K562 (cell line): ENCODE results near the gene RUNDC1. TPM values are rescaled to one million over a fixed set of nuclear protein-coding genes. Genes with fewer than 3 reads are reported as not detected.
A peak's percentile ranks its signal among the peaks of the same experiment; 100 is the strongest.

Experiments used
- ATAC-seq: fragments of 200-7000 bp; cut with Tn5 transposase; 3 replicates; pipeline ENCODE4 v1.9.1; 2020; ENCODE audit warnings: moderate library complexity
- BruUV-seq: library from RNA; stranded (reverse); fragments of 400-500 nt; replicated peaks from 2 replicates; lab custom pipeline; 2021; lab: Mats Ljungman, UMichigan
- CTCF ChIA-PET: fragments of 300-600 bp; formaldehyde crosslinking; extraction: SDS; loops from one replicate; lab custom pipeline; 2021; ENCODE audit warnings: low intra/inter-chr PET ratio; lab: Yijun Ruan, JAX
- POLR2A ChIA-PET: fragments of 300-600, 350-650 bp; sonication (Branson Sonifier 250); formaldehyde crosslinking; extraction: SDS; loops from one replicate; lab custom pipeline; 2021; ENCODE audit warnings: antibody characterized with exemption, inconsistent platforms; lab: Yijun Ruan, JAX
- DNase-seq, 4 experiments: peaks; one replicate each; pipeline versions ENCODE4 v3.0.0 to v3.0.0-alpha.2; 2011 to 2018; ENCODE audit warnings: low spot score in 3 of 4, mixed read lengths in 3 of 4; ENCODE audit errors: extremely low read depth in 1 of 4
- FAIRE-seq: peaks from 2 replicates; lab custom pipeline; 2011; peaks lifted over from hg19 to GRCh38; lab: Jason Lieb, UNC
- H2AFZ ChIP-seq: 2 replicates; pipeline ENCODE4 v1.6.0; 2011; ENCODE audit warnings: low read depth, low read length, control low read depth, inconsistent platforms
- H3K27ac ChIP-seq: fragments of 200-600 bp; 3 replicates; pipeline ENCODE4 v1.8.0; 2011; ENCODE audit warnings: low read depth, mild to moderate bottlenecking, control low read depth, inconsistent platforms, low read length, moderate library complexity, mixed read lengths; ENCODE audit errors: extremely low read depth
- H3K27me3 ChIP-seq, 2 experiments: fragments of 300-600 bp in 1 of 2; 2 replicates in 1 of 2; 3 replicates in 1 of 2; pipeline versions ENCODE4 v1.6.0 to v1.8.0; 2011; ENCODE audit warnings: inconsistent platforms in 2 of 2, low read length in 2 of 2, mild to moderate bottlenecking in 1 of 2, mixed read lengths in 1 of 2, moderate library complexity in 1 of 2; ENCODE audit not compliant: control insufficient read depth in 2 of 2, insufficient read depth in 2 of 2
- H3K36me3 ChIP-seq: fragments of 300-600 bp; 3 replicates; pipeline ENCODE4 v1.8.0; 2011; ENCODE audit warnings: mild to moderate bottlenecking, low read length, inconsistent platforms; ENCODE audit not compliant: control insufficient read depth, insufficient read depth
- H3K4me1 ChIP-seq, 2 experiments: fragments of 200-600 bp in 1 of 2; replicated peaks in 1 of 2; 2 replicates in 1 of 2; 3 replicates in 1 of 2; pipeline versions ENCODE4 v1.5.1 to v1.8.0; 2011; ENCODE audit warnings: inconsistent platforms in 2 of 2, low read length in 2 of 2, mild to moderate bottlenecking in 1 of 2, mixed read lengths in 1 of 2, moderate library complexity in 1 of 2; ENCODE audit not compliant: control insufficient read depth in 2 of 2, insufficient read depth in 2 of 2
- H3K4me2 ChIP-seq: 2 replicates; pipeline ENCODE4 v1.6.1; 2011; ENCODE audit warnings: low read length, control low read depth, inconsistent platforms, mixed read lengths; ENCODE audit not compliant: insufficient read depth
- H3K4me3 ChIP-seq: fragments of 200-600 bp; sonication (generic), shearing (Covaris generic); 2 replicates; pipeline ENCODE4 v1.5.1; 2016; ENCODE audit warnings: control low read depth, inconsistent platforms
- H3K79me2 ChIP-seq: fragments of 200-600 bp; 3 replicates; pipeline ENCODE4 v1.8.0; 2011; ENCODE audit warnings: low read length, inconsistent platforms; ENCODE audit not compliant: control insufficient read depth, insufficient read depth
- H3K9ac ChIP-seq, 2 experiments: 2 replicates each; pipeline versions ENCODE4 v1.6.0 to v1.6.1; 2011; ENCODE audit warnings: low read depth in 2 of 2, low read length in 2 of 2, control low read depth in 1 of 2, inconsistent platforms in 1 of 2, mild to moderate bottlenecking in 1 of 2, mixed read lengths in 1 of 2; ENCODE audit not compliant: insufficient read depth in 1 of 2
- H3K9me1 ChIP-seq: one replicate; pipeline ENCODE4 v1.6.0; 2011; ENCODE audit warnings: inconsistent platforms, mild to moderate bottlenecking, low read length, moderate library complexity; ENCODE audit not compliant: control insufficient read depth, insufficient read depth
- H3K9me3 ChIP-seq: replicated peaks from 2 replicates; pipeline ENCODE4 v1.5.1; 2011; ENCODE audit warnings: low read depth, low read length, inconsistent platforms; ENCODE audit not compliant: control insufficient read depth, insufficient read depth
- H4K20me1 ChIP-seq: replicated peaks from 2 replicates; pipeline ENCODE4 v1.6.1; 2011; ENCODE audit warnings: low read length, inconsistent platforms, mixed read lengths; ENCODE audit not compliant: control insufficient read depth, insufficient read depth
- BDP1 ChIP-seq: IDR thresholded peaks from 3 replicates; pipeline ENCODE4 v1.6.1; 2011; ENCODE audit not compliant: insufficient read length, insufficient read depth
- ETV1 ChIP-seq: fragments of 450-650 bp; conservative IDR thresholded peaks from 2 replicates; pipeline ENCODE4 v1.6.1; 2016; ENCODE audit warnings: missing genetic modification characterization, control low read depth, low read depth, missing compliant biosample characterization
- GTF2F1 ChIP-seq: IDR thresholded peaks from 2 replicates; pipeline ENCODE4 v1.6.1; 2011; ENCODE audit warnings: low read depth, low read length, improper control_type of control experiment
- ZFX ChIP-seq: sonication (generic); formaldehyde crosslinking; IDR thresholded peaks from 2 replicates; pipeline ENCODE4 v1.8.0; 2022; ENCODE audit warnings: mild to moderate bottlenecking, missing genetic modification reagents, moderate library complexity
- ZNF133 ChIP-seq: fragments of 250-450 bp; sonication (Bioruptor Pico); IDR thresholded peaks from 2 replicates; pipeline ENCODE4 v1.4.0; 2020; ENCODE audit warnings: mild to moderate bottlenecking
- ZNF175 ChIP-seq: fragments of 200-800 bp; sonication (Bioruptor generic); IDR thresholded peaks from 2 replicates; pipeline ENCODE4 v1.6.1; 2016; ENCODE audit warnings: low read depth, mild to moderate bottlenecking, missing genetic modification characterization, missing compliant biosample characterization
- ZNF324 ChIP-seq: fragments of 250-450 bp; sonication (Bioruptor Pico); IDR thresholded peaks from 2 replicates; pipeline ENCODE4 v1.4.0; 2020; ENCODE audit warnings: mild to moderate bottlenecking
- ZNF644 ChIP-seq: fragments of 200-800 bp; sonication (Bioruptor generic); IDR thresholded peaks from 2 replicates; pipeline ENCODE4 v1.6.1; 2016; ENCODE audit warnings: low read depth, missing genetic modification characterization, missing compliant biosample characterization
- WGBS: fragments of 100-300 bp; shearing (Covaris generic); methylation state at CpG from one replicate; pipeline ENCODE4 v1.1.6; 2016; ENCODE audit warnings: low coverage, mixed read lengths; ENCODE audit not compliant: insufficient coverage; ENCODE audit errors: missing lambda C conversion rate; 5-methylcytosine and 5-hydroxymethylcytosine counted together
- in situ Hi-C: fragments of 300-500 bp; cut with MboI; formaldehyde crosslinking; loops from 4 replicates; pipeline ENCODE4 v1.15.0; 2018; ENCODE audit warnings: inconsistent platforms, mixed read lengths
- intact Hi-C: fragments of 100-400 bp; cut with micrococcal nuclease; formaldehyde crosslinking; loops from 2 replicates; pipeline ENCODE4 v1.14.2; 2022
- polyA plus RNA-seq, 8 experiments: library from polyadenylated mRNA; depleted of rRNA in 4 of 8; stranded (reverse) in 5 of 8; unstranded in 3 of 8; fragments of >200 nt; fragmentation: Nextera tagmentation in 2 of 8; fragmentation: Illumina TruSeq in 1 of 8; extraction: Ambion mirVana in 2 of 8; extraction: Trizol in 1 of 8; gene quantifications; 2 replicates each; pipeline versions ENCODE4 v1.2.1 to v1.2.3, GENCODE V29; 2011 to 2014; ENCODE audit warnings: inconsistent platforms in 1 of 8, missing spikeins in 1 of 8
- total RNA-seq, 7 experiments: library from RNA; depleted of rRNA in 6 of 7; stranded (reverse); fragments of >200 nt in 6 of 7; fragmentation: Illumina TruSeq in 2 of 7; extraction: Trizol in 2 of 7; gene quantifications; 2 replicates each; pipeline versions ENCODE4 v1.2.1 to v1.2.3, GENCODE V29; 2011 to 2021; ENCODE audit warnings: low replicate concordance in 1 of 7
- TF ChIP-seq, protein P1 (sequence below), 2 experiments: fragments of 450-650 bp in 1 of 2; sonication (generic) in 1 of 2; formaldehyde crosslinking in 1 of 2; IDR thresholded peaks in 1 of 2; conservative IDR thresholded peaks in 1 of 2; 2 replicates each; pipeline versions ENCODE4 v1.6.1 to v1.8.1; 2016 to 2023; ENCODE audit warnings: mild to moderate bottlenecking in 2 of 2, moderate library complexity in 2 of 2, inconsistent platforms in 1 of 2, missing genetic modification reagents in 1 of 2
- TF ChIP-seq, protein P2 (sequence below), 2 experiments: fragments of 450-650 bp in 1 of 2; sonication (generic) in 1 of 2; formaldehyde crosslinking in 1 of 2; IDR thresholded peaks; 2 replicates each; pipeline versions ENCODE4 v1.7.1 to v1.9.0; 2016 to 2022; ENCODE audit warnings: inconsistent platforms in 1 of 2, mild to moderate bottlenecking in 1 of 2, missing genetic modification reagents in 1 of 2

Gene RUNDC1
- total and polyA plus RNA-seq, 9 of the 15 experiments (the other 6 are each of a cell fraction or from before 2014, with no cell fraction given): 3.4 to 12.6 (median 9.4) TPM

DNA sequence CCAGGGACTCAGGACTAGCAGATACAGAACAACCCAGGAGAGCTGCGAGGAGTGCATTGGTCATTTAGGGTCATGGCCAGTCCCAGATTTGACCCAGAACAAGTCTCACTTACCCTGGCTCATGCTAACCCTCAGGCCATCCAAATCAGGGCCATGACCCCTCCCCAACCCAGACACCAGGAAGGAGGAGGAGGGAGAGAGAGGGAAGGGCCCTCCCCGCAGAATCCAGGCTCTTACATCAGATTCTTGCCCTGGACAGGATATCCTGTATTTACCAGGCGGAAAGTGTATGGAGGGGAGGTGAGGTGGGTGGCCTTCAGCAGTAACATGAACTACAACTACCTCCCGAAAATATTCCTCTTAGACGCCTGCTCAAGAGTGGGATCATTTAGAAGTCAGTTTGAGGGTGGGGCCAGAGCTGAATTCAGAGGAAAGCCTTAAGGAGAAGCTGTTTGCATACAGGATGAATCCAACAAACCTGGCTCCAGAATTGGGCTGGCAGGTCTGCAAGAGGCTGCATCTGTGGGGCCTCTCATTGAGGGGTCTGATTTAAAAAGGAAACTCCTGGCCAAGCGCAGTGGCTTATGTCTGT lies 39.8 kb downstream of the RUNDC1 start:
- peak; percentile 76 for FAIRE-seq
- Histone ChIP-seq H3K27me3 (no peaks in the 10 kb centered on the region), H3K4me1 (peaks cover 27 to 60% of the 10 kb centered on the region in 2 experiments), H4K20me1 (peaks cover 10% of the 10 kb centered on the region; the same call in 1 of the 2 replicates), H3K4me2 (peak overlapping the region; percentile 62), H3K9me1 (peaks cover 10% of the 10 kb centered on the region), H2AFZ (peak overlapping the region; percentile 58; the same call in 1 of the 2 replicates), H3K9ac (peak overlapping the region; percentile 66 to 86), H3K79me2 (peaks cover 40% of the 10 kb centered on the region), H3K4me3 (no peak overlapping the region), H3K36me3 (peaks cover 39% of the 10 kb centered on the region; the same call in 2 of the 3 replicates), H3K9me3 (no peaks in the 10 kb centered on the region), H3K27ac (peak overlapping the region; percentile 83)
- whole genome bisulfite sequencing: 27% methylated on average over 6 of the region's 6 CpGs
- TSS peak; percentile 47 for BruUV-seq
- peak; percentile 15 for ATAC-seq
- in situ Hi-C loops: no loop called here
- POLR2A ChIA-PET: interaction anchor here (0.7 to 6.7 kb wide), 9 partner anchors 8 to 348 kb away, joined by 3 to 79 read pairs (median 4); partner anchors contain the start of gene RPL27
- intact Hi-C loops: no loop called here
- CTCF ChIA-PET: interaction anchor here (0.6 kb wide), 1 partner anchor 13 kb away, joined by 3 read pairs; the partner anchor contains the start of gene IFI35
- DNase-seq: peak in 1 of 4 experiments; percentile 57
- TF ChIP-seq ZNF324 (CRISPR knock-in tag) (no peak), ETV1 (tag) (0 out of 2 replicates have a peak, but pooled peaks have one; percentile 29), ZFX (CRISPR knock-in tag) (peak; percentile 29; the same call in 1 of the 2 replicates), ZNF133 (no peak), ZNF175 (CRISPR knock-in tag) (peak; percentile 44; the same call in 1 of the 2 replicates), ZNF644 (tag) (0 out of 2 replicates have a peak, but pooled peaks have one; percentile 2), BDP1 (no peak), GTF2F1 (no peak)
- TF ChIP-seq, protein P1, sequence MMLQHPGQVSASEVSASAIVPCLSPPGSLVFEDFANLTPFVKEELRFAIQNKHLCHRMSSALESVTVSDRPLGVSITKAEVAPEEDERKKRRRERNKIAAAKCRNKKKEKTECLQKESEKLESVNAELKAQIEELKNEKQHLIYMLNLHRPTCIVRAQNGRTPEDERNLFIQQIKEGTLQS (IDR thresholded peaks at IDR 0.05): peak; percentile 59; the same call in 1 of the 2 replicates
- TF ChIP-seq, protein P1 (CRISPR knock-in tag; conservative IDR thresholded peaks at IDR 0.05): no peak
- TF ChIP-seq, protein P2, sequence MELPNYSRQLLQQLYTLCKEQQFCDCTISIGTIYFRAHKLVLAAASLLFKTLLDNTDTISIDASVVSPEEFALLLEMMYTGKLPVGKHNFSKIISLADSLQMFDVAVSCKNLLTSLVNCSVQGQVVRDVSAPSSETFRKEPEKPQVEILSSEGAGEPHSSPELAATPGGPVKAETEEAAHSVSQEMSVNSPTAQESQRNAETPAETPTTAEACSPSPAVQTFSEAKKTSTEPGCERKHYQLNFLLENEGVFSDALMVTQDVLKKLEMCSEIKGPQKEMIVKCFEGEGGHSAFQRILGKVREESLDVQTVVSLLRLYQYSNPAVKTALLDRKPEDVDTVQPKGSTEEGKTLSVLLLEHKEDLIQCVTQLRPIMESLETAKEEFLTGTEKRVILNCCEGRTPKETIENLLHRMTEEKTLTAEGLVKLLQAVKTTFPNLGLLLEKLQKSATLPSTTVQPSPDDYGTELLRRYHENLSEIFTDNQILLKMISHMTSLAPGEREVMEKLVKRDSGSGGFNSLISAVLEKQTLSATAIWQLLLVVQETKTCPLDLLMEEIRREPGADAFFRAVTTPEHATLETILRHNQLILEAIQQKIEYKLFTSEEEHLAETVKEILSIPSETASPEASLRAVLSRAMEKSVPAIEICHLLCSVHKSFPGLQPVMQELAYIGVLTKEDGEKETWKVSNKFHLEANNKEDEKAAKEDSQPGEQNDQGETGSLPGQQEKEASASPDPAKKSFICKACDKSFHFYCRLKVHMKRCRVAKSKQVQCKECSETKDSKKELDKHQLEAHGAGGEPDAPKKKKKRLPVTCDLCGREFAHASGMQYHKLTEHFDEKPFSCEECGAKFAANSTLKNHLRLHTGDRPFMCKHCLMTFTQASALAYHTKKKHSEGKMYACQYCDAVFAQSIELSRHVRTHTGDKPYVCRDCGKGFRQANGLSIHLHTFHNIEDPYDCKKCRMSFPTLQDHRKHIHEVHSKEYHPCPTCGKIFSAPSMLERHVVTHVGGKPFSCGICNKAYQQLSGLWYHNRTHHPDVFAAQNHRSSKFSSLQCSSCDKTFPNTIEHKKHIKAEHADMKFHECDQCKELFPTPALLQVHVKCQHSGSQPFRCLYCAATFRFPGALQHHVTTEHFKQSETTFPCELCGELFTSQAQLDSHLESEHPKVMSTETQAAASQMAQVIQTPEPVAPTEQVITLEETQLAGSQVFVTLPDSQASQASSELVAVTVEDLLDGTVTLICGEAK (IDR thresholded peaks at IDR 0.05): peak; percentile 31; the same call in 1 of the 2 replicates
- TF ChIP-seq, protein P2 (CRISPR knock-in tag; IDR thresholded peaks at IDR 0.05): no peak
